Activated naive CD8-positive, alpha-beta T cell treated with anti-CD3 and anti-CD28 coated beads for 36 hours (primary cell): ENCODE data around the gene ELMO3. TPM values are rescaled to one million over a fixed set of nuclear protein-coding genes. Genes with fewer than 3 reads are reported as not detected.

Source experiments
- DNase-seq: peaks from one replicate; pipeline ENCODE4 v3.0.0; 2021
- H3K27ac Mint-ChIP-seq: one replicate; pipeline ENCODE4 v1.8.0; 2022; ENCODE audit warnings: mild to moderate bottlenecking, moderate library complexity, mixed read lengths
- H3K27me3 Mint-ChIP-seq: one replicate; pipeline ENCODE4 v1.8.0; 2022; ENCODE audit warnings: mild to moderate bottlenecking, mixed read lengths
- H3K36me3 Mint-ChIP-seq: one replicate; pipeline ENCODE4 v1.8.0; 2021; ENCODE audit warnings: mild to moderate bottlenecking, mixed read lengths
- H3K4me1 Mint-ChIP-seq: one replicate; pipeline ENCODE4 v1.8.0; 2021; ENCODE audit warnings: mixed read lengths
- H3K4me3 Mint-ChIP-seq: one replicate; pipeline ENCODE4 v1.8.0; 2022; ENCODE audit warnings: mild to moderate bottlenecking, moderate library complexity, mixed read lengths
- H3K9me3 Mint-ChIP-seq: one replicate; pipeline ENCODE4 v1.8.0; 2022; ENCODE audit warnings: mixed read lengths
- total RNA-seq, 2 experiments: library from RNA; stranded (reverse); gene quantifications; one replicate each; pipeline ENCODE4 v1.2.3, GENCODE V29; 2021

Gene ELMO3
- total RNA-seq, 2 experiments from 2014 or later = 4.3 to 4.5 TPM

DNA sequence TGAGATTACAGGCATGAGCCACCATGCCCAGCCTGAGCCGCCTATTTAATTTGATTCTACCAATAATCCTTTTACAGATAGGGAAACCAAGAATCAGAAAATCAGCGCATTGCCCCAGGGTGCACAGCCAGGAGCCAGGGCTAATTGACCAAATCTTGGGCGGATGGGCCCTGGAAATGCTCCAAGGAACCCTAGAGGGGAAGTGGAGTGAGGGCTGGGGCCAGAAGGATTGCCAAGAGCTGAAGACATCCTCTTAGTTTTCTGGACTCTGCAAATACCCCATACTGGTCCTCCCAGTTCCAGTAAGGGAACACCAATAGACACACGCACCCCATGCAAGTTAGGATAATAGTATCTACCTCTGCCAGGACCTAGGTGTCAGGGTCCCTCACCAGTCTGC is 44.5 kb downstream of the ELMO3 start:
- Mint-ChIP-seq H3K27me3 (no peaks in the 10 kb centered on the region), H3K36me3 (peaks cover 11% of the 10 kb centered on the region), H3K4me3 (peak overlapping the region; percentile 89), H3K4me1 (peaks cover 46% of the 10 kb centered on the region), H3K27ac (peak overlapping the region; percentile 88), H3K9me3 (no peaks in the 10 kb centered on the region)
- DNase-seq = no peak

DNA sequence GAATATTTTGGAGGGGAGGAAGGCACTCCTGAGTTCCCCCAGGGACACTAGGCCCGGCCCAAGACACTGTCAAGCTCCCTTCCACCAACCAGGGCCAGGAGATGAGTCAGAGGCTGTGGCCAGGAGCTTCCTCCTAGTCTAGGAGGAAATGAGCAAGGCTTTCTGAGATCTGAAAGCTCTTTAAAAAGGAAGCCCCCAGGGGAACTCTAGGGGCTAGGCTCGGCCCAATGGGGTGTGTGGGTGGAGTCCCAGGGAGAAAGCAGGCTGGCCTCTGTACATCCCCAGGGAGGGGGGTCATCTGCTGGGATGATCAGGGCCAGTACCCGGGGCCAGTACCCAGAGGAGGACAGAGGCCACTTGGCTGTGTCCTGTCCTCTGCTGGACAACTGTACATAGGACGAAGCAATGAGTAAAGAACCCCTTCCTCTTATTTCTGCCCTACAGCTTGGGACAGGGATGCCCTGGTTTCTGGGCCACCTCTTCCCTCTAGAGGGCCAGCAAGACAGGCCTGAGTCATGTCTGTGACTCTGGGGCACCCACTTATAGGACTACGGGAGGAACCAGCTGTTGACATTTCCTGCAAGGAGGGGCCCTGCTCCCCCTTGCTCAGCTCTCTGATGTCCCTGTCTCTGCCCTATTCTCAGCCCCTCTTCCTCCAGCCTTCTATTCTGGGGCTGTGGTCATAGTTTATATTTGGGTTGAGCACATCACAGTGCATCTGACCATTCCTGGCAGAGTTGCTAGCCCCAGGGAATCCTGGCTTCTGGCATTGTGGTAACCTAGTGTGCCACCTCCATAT is 45.7 kb downstream of the ELMO3 start:
- Mint-ChIP-seq H3K27ac (peak overlapping the region; percentile 88), H3K4me1 (peaks cover 51% of the 10 kb centered on the region), H3K27me3 (peaks cover 1% of the 10 kb centered on the region), H3K4me3 (peak overlapping the region; percentile 89), H3K9me3 (no peaks in the 10 kb centered on the region), H3K36me3 (peaks cover 11% of the 10 kb centered on the region)
- peak; percentile 86 for DNase-seq

DNA sequence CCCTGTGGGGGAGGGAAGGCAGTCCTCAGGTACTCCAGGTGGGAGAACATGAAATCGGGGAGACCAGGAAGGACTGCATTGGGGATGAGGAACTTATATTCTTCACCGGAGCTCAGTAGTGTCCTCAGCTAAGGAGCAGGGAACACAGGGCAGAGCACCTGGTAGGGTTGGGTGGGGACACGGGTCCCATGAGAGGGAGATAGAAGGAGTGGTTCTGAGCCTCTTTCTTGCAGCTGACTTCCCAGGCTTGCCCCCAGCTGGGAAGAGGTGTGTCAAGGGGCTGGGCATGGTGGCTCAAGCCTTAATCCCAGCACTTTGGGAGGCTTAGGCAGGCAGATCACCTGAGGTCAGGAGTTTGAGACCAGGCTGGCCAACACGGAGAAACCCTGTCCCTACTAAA is 46.3 kb downstream of the ELMO3 start:
- no peaks in the 10 kb centered on the region for H3K9me3 Mint-ChIP-seq
- H3K4me1 Mint-ChIP-seq = peaks cover 54% of the 10 kb centered on the region
- peaks cover 6% of the 10 kb centered on the region for H3K27me3 Mint-ChIP-seq
- peaks cover 9% of the 10 kb centered on the region for H3K36me3 Mint-ChIP-seq
- H3K4me3 Mint-ChIP-seq = peak overlapping the region; percentile 89
- DNase-seq = no peak
- peak overlapping the region; percentile 88 for H3K27ac Mint-ChIP-seq

DNA sequence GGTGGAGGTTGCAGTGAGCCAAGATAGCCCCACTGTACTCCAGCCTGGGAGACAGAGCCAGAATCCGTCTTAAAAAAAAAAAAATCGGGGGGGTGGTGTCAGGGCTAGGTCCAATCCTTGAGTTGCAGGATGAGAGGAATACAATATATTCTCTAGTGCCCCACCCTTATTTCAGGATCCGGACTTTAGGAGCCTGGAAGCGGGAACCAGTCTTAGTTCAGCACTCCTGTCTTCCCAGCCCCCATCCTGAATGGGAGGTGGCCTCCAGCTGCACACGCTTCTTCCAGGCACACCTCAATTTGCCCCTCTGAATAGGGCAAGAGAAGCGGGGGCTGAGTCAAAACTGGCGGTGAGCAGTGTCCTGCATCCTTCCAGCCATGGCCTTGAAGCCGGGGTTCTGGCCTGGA is 46.7 kb downstream of the ELMO3 start:
- Mint-ChIP-seq H3K4me1 (peaks cover 56% of the 10 kb centered on the region), H3K27ac (peak overlapping the region; percentile 88), H3K27me3 (peaks cover 6% of the 10 kb centered on the region), H3K36me3 (peaks cover 9% of the 10 kb centered on the region), H3K9me3 (no peaks in the 10 kb centered on the region), H3K4me3 (peak overlapping the region; percentile 89)
- no peak for DNase-seq

DNA sequence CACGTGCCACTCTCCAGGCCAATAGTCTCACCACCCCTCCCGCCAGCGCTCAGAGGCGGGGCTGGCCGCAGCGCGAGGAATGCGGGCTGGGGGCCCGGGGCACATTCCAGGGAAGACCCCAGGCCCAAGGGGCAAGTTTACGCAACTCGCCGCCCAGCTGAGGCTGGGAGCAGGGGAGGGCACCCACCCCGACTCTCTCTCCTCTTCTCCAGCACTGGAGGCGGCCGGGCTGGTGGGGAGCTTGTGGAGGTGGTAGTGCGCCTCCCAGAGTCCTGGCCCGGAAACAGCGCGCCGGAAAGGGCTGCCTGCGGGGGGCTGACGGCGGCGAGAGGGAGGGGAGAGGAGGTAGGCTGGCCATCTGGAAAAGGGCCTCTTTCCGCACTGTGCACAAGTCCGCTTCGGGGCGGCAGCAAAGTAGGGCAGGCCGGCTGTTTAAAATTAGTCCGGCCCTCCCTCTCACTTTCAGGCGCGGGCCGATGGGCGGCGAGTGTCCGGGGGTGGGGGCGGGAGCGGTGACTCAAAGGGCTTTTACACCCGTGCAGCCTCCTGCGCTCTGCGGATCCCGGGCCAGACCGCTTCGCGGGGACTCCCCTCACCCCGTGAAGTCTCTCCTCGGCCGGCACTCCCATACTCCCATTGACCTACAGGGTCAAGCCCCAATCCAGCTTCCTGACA is 47.3 kb downstream of the ELMO3 start:
- peak overlapping the region; percentile 89 for H3K4me3 Mint-ChIP-seq
- H3K36me3 Mint-ChIP-seq = peaks cover 9% of the 10 kb centered on the region
- H3K27me3 Mint-ChIP-seq = peaks cover 6% of the 10 kb centered on the region
- H3K9me3 Mint-ChIP-seq = no peaks in the 10 kb centered on the region
- peak; percentile 79 for DNase-seq
- peaks cover 54% of the 10 kb centered on the region for H3K4me1 Mint-ChIP-seq
- H3K27ac Mint-ChIP-seq = peak overlapping the region; percentile 89

DNA sequence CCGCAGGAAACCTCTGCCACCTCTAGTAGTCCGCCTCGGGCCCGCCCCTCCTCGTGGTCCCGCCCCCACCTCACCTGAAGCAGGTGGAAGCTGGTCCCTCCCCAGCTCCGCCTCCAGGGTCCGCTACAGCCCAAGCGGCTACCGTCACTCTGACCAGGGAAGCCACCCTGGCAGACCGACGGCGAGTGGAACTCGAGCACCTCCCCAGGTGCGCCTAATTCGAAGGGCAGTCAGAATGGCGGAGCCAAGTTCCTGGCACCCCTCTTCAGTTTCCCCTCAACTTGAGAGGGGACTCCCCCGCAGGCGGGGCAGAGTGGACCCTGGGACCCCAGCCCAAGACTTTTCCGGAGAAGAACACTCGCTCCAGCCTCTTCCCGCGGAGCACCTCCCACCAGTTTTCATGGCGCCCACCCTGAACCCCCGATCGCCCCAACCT is 47.8 kb downstream of the ELMO3 start:
- H3K9me3 Mint-ChIP-seq = no peaks in the 10 kb centered on the region
- H3K36me3 Mint-ChIP-seq = peaks cover 4% of the 10 kb centered on the region
- peak overlapping the region; percentile 89 for H3K4me3 Mint-ChIP-seq
- peak overlapping the region; percentile 89 for H3K27ac Mint-ChIP-seq
- H3K4me1 Mint-ChIP-seq = peaks cover 49% of the 10 kb centered on the region
- no peak for DNase-seq
- peaks cover 6% of the 10 kb centered on the region for H3K27me3 Mint-ChIP-seq

DNA sequence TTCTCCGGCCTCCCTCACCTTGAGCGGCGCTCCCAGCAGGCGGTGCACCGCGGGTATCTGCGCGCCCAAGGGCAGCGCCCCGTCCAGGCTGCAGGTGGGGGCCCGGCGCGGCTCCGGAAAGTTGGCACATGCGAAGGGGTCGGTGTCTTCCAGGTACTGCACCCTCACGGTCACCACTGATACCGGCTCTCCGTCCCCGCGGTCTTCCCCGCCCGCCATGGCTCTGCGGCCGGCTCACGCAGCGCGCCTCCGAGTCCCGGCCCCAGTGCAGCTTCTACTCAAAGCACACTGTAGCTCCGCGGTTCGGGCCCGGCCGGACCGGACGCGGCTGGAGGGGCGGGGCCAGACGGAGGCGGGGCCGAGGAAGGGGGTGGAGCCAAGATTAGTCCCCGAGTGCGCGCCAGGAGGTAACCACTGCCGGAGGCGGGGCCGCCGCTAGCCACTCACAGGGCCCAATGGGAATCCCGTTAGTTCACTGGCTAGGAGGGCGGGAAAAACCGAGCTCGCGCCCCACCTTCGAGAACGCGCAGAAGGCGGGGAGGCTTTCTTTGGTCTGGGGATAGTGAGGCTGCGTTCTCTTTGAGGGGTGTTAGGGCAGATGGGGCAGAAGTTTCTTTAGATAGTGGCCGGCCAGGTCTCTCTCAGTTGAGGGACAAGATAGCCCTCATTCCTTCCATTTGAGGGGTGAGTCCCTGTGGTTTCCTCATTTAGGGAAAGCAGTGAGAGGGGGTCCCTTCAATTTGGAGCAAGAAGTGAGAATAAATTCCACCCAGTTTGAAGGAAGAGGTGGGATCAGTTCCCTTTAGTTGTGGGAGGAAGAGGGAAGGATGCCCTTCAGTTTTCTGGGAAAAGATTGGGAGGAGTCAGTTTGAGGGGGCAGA is 48.5 kb downstream of the ELMO3 start, which contains the start of gene FHOD1:
Gene FHOD1 (minus strand): TSS at position 290 of the 881 bp plus-strand sequence. CDS start 71 bp downstream, at position 219.
- peaks cover 6% of the 10 kb centered on the region for H3K27me3 Mint-ChIP-seq
- H3K4me3 Mint-ChIP-seq = peak within 1 kb of the TSS; percentile 89
- peak; percentile 98 for DNase-seq
- peak within 1 kb of the TSS; percentile 89 for H3K27ac Mint-ChIP-seq
- H3K9me3 Mint-ChIP-seq = no peaks in the 10 kb centered on the region
- peaks cover 45% of the 10 kb centered on the region for H3K4me1 Mint-ChIP-seq
- H3K36me3 Mint-ChIP-seq = peaks cover 4% of the 10 kb centered on the region

DNA sequence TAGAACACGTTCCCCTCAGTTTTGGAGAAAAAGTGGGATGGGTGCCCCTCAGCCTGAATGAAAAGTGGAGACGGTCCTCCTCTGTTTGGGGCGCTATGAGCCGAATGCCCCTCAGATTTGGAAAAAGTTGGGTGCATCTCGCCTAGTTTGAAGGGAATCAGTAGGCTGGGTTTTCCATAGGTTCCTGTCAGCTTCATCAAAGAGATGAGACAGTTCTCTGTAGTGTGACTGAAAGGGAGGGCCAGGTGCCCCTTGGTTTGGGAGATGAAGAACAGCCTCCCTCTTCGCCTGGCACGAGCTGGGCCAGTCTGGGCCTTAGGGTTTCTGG is 49.1 kb downstream of the ELMO3 start:
- no peak for DNase-seq
- H3K36me3 Mint-ChIP-seq = peaks cover 6% of the 10 kb centered on the region
- H3K27ac Mint-ChIP-seq = peak overlapping the region; percentile 89

DNA sequence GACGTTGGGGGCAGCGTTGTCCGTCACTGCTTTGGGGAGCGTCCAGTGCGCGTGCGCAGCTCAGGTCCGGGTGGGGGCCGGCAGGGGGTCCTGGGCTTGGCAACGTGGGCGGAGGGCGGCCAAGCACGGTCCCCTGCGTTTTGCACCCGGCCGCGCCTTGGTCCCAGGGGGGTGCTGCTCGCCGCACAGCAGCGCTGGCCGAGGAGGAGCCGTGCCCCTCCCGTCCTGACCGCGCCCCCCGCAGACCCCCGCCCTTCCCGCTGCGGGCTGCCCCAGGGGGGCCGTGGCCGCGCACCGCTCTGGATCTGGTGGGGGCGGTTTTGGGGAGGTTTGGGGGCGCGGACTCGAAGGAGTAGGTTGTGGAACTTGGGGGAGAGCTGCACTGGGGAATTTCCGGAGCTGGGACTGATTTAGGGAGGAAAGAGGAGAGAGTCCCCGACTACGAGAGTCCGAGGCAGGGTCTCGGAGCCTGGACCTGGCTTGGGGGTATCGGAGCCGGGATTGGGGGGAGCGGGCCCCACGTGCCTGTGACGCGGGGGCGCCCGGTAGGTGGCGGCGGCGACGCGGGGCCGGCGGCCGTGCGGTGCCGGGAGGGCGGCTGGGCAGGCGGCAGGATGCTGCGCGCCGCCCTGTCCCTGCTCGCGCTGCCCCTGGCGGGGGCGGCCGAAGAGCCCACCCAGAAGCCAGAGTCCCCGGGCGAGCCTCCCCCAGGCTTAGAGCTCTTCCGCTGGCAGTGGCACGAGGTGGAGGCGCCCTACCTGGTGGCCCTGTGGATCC is 49.7 kb downstream of the ELMO3 start, which contains the start of gene SLC9A5:
Gene SLC9A5 (plus strand): TSS at position 579 of the 777 bp plus-strand sequence. CDS start 36 bp downstream, at position 615.
- Mint-ChIP-seq H3K36me3 (peaks cover 10% of the 10 kb centered on the region), H3K4me1 (peaks cover 41% of the 10 kb centered on the region), H3K27me3 (peaks cover 6% of the 10 kb centered on the region), H3K4me3 (peak within 1 kb of the TSS; percentile 89), H3K9me3 (no peaks in the 10 kb centered on the region), H3K27ac (peak within 1 kb of the TSS; percentile 89)
- peak; percentile 61 for DNase-seq

More for the DNA sequence above, 49.1 kb downstream of the ELMO3 start:
- peaks cover 6% of the 10 kb centered on the region for H3K27me3 Mint-ChIP-seq
- peaks cover 43% of the 10 kb centered on the region for H3K4me1 Mint-ChIP-seq
- H3K9me3 Mint-ChIP-seq = no peaks in the 10 kb centered on the region
- H3K4me3 Mint-ChIP-seq = peak overlapping the region; percentile 89

DNA sequence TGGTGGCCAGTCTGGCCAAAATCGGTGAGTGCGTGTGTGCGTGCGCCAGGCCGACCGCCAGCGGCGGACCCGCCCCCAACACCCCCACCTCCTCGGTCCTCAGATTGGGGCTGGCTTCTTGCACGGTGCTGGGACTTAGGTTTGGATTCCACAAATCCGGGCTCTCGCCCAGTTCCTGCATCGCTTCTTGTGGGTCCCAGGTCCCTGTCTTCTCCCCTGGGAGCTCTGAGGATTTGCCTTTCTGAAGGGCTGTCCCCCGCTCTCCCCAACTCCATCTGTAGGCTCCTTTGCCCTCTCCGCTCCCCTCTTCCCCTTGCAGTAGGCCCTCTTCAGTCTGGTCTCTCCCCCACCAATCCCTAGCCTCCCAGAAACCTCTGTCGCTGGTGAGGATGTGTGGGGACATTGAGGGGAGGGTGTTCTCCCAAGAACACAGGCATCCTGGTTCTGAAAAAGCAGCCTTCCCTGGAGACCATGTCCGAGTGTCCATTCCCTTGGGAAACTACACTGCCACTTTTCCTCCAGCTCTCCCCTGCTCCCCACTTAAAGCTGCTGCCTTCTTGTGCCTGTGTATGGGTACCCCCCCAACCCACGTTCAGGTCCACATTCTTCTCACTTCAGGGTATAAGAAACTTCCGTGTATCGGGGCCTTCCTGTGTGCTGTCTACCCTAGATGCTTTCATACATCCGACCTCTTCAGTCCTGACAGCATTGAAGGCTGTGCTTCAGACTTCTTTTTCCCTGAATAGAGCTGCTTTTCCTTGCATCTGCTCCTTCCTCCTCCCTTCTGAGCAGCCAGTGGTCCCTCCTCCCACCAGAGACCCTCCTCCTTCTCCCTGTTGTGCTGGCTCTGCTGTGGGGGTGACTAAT is 50.5 kb downstream of the ELMO3 start:
- no peaks in the 10 kb centered on the region for H3K9me3 Mint-ChIP-seq
- peaks cover 34% of the 10 kb centered on the region for H3K4me1 Mint-ChIP-seq
- peak overlapping the region; percentile 79 for H3K4me3 Mint-ChIP-seq
- no peak for DNase-seq
- H3K36me3 Mint-ChIP-seq = peaks cover 12% of the 10 kb centered on the region
- peak overlapping the region; percentile 50 for H3K27ac Mint-ChIP-seq
- peaks cover 6% of the 10 kb centered on the region for H3K27me3 Mint-ChIP-seq

DNA sequence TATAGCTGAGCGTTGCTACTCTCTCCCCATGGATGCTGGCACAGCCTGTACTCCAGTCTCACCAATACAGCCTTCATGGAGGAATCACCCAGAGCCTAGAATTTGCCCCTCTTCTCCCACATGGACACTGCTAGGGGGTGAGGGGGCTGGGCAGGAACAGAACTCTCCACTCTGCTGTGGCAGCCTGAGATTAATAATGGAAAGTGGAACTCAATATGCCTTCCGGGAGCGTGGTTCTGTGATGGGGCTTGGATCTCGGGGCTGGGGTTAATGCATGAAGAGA is 51.1 kb downstream of the ELMO3 start:
- Mint-ChIP-seq H3K4me3 (peak overlapping the region; percentile 79), H3K9me3 (no peaks in the 10 kb centered on the region), H3K4me1 (peaks cover 28% of the 10 kb centered on the region), H3K27ac (no peak overlapping the region), H3K27me3 (peaks cover 6% of the 10 kb centered on the region), H3K36me3 (peaks cover 10% of the 10 kb centered on the region)
- DNase-seq = no peak

DNA sequence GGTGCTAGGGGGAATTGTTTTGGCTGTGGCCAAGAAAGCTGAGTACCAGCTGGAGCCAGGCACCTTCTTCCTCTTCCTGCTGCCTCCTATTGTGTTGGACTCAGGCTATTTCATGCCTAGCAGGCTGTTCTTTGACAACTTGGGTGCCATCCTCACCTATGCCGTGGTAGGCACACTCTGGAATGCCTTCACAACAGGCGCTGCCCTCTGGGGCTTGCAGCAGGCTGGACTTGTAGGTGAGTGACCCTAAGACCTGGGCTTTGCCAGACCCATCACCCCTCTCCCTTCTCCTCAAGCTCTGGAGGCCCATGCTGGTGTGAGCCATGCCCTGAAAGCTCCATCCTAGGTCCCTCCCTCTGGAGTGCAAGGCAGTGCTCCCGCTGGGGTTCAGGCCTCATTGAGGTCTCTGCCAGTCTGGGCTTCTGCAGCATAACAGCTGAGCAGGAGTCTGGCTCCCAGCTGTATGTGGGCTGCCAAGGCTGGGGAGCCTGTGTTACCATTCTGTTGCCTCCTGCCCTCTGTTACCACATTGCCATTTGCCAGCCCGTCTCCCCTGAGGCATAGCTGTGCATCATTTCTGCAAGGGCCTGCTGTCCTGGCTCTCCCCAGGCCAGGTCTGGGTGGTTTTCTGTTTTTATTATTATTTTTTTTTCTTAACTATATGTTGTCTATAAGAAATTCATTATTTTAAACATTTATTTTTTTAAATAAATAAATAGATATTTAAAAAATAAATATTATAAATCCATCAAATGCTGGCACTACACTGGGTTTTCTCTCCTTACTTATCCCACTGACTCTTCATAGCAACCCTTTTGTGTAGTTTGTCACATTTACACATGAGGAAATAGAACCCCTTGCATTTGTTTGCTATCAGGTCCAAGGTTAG is 53.9 kb downstream of the ELMO3 start:
- Mint-ChIP-seq H3K4me3 (no peak overlapping the region), H3K9me3 (no peaks in the 10 kb centered on the region), H3K4me1 (peaks cover 16% of the 10 kb centered on the region), H3K27ac (no peak overlapping the region), H3K36me3 (peaks cover 10% of the 10 kb centered on the region), H3K27me3 (peaks cover 6% of the 10 kb centered on the region)
- no peak for DNase-seq
